SHP77 (cell line): ENCODE data around the gene RPA1.
"Not testable (repeated sequence)": the region's sequence is repeated elsewhere in the genome, so short reads cannot be mapped to it uniquely, and the experiment has no call there.

Source experiments
- DNase-seq, 2 experiments: peaks; one replicate each; lab custom pipeline; 2025; lab: John Stamatoyannopoulos, UW

RPA1 gene

DNA sequence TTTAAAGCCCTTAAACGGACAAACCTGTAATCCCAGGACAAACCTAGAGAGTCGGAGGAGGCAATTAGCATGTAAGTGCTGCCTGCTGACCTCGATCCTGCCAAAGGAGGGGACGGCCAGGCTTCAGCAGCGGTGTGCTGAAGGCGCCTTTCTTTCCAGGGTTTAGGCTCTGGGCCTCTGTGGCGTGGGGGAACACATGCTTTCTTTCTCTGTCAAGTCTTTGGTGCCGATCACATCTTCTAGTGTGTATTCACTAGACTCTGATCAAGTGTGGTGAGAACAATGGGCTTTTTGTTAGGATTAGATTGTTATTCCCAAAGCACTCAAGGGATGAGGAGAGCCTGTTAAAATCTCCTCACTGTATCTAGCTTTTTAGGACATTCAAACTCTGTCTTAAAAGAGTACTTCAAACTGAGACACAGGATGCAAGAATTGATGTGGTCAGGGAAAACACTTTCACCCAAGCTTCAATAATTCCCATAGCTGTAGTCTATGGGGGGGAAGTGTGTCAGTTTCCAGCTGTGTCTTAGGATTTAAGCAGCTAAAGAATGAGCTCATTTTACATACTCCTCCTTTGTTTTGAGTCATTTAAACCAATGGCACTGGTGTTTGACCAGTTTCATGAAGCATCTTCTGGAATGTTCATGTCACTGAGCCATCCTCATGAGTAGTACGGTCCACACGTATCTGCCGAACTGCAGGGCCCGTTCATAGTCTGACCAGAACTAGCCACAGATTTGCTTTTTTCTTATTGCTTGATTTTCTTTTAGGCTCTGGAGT is 51.2 kb downstream of the RPA1 start:
- DNase-seq: no peak

DNA sequence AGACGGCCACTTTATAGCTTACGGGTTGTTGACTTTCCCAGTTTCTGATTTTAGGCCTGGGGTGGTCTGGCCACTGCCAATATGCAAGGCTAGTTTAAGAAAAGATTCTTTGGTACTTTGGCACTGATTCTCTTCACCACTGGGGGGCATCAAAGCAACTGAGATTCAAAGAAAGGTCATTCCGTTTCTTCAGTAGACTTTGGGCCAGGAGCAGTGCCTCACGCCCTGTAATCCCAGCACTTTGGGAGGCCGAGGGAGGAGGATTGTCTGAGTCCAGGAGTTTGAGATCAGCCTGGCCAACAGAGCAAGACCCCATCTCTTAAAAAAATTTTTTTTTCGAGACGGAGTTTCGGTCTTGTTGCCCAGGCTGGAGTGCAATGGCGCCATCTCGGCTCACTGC is 53.0 kb downstream of the RPA1 start:
- peak; percentile 40 to 62 for DNase-seq

DNA sequence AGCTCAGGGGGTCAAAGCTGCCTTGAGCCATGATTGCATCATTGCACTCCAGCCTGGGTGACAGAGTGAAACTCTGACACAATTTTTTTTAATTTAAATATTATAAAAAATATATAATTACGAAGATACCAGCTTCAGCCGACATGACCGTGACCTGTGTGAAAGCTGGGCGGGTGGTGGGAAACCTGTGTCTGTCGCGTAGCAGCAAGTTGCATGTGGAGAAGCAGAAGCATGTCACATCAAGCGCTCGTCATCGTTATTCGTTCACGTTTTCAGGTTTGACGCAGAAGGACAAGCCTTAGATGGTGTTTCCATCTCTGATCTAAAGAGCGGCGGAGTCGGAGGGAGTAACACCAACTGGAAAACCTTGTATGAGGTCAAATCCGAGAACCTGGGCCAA is 53.7 kb downstream of the RPA1 start:
- DNase-seq: no peak

DNA sequence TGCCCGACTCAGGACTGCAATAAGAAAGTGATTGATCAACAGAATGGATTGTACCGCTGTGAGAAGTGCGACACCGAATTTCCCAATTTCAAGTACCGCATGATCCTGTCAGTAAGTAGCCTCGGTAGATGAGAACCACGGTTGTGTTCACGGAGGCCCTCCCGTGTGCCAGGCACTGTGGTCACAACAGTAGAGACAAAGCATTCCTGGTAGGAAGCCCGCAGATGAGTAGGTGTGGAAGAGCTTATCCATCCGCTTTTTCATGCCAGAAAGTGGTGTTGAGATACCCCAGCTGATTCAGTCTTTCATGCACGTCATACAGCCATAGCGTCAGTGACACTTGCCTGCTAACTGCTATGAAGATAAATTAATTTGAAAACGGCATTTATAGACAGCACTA is 58.9 kb downstream of the RPA1 start:
- no peak for DNase-seq

DNA sequence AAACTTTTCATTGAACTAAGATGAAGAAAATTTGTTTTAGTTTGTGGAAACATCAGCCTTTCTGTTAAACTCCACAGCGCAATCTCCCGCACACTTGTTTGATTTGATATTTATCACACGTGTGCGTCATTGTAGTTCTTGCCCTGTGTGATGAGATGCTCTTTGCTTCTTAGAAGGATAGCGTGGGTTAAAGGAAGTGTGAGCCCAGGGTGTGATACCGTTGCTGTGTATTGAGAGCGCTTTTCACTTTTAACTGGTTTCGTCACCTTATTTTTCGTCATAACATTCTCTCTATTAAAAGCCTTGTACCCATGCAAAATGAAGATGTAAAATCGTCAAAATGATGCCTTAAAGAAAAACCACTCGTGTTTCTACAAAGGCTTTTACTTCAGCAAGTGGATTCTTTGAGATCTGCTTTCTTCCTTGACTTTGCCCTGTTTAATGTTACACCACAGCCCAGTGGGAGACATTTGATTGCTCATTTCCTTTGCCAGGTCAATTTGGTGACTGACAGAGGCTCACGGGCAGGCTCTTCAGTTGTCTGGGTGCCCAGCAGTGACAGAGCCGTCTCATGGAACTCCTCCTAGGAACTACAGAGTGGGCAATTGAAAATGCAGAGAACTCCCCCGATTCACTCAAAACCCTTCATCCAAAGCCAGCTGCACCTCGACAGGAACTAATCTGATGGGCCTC is 61.1 kb downstream of the RPA1 start:
- DNase-seq: no peak

DNA sequence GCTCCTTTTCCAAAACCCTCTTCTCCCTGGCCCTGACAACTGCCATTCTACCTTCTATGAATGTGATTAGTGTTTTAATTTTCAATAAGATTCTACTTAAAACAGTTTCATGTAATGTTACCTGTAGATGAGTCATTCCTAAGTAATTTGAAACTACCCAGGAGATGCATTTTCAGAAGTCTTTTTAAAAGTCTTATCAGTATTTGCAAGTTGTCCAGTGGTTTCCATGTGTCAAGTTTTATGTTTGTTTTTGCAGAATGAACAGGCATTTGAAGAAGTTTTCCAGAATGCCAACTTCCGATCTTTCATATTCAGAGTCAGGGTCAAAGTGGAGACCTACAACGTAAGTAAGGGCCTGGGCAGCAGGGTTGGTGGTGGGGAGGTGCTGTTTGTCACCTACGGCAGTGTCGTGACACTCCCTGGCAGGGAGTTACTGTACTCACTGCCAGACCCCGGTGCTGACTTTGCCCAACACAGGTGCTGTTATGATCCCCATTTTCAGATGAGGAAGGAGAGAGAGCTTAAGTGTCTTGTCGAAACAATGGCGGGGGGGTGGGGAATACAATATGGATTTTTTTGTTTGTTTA is 65.0 kb downstream of the RPA1 start:
- DNase-seq: no peak

DNA sequence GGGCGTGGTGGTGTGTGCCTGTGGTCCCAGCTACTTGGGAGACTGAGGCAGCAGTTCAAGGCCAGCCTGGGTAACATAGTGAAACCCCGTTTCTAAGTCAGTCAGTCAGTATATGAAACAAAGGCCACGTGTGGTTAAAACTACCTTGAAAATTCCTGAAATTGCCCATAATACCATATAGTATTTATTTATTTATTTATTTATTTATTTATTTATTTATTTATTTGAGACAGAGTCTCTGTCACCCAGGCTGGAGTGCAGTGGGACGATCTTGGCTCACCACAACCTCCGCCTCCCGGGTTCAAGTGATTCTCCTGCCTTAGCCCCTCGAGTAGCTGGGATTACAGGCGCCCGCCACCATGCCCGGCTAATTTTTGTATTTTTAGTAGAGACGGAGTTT is 65.7 kb downstream of the RPA1 start:
- not testable (repeated sequence) for DNase-seq

DNA sequence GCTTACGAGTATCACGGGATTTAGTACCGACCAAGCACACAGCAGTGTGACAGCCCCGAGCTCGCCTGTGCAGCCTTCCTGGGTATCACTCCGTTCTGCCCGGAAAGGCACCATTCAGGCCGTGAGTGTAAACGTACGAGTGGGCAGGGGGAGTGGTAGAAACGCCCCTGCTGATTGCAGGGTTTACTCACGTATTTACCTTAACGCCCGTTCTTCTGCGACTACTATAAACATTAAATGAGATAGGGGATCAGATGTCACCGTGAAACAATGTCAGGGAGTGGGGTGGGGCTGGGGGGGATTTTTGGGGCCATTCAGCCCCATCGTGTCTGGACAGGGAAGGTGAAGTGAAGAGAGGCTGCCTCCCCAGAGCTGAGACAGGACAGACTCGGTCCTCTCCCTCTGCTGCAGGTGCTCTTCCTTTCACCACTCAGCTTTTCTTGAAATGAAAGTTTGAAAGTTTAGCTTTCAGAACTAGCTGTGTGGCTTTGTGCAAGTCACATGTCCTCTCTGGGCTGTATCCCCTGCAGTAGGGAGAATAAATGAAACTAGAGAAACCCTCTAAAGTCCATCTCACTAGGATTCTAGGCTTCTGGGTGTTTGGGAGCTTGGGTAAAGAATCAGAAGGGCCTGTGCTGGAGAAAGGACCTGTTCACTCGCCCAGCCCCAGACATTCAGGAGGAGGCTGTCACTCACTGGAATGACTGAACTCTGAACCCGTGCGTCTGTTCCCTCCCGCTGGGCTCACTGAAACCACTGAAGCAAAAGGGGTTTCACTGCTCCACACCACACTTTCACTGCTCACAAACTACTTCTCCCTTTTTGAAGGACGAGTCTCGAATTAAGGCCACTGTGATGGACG is 66.7 kb downstream of the RPA1 start:
- DNase-seq: no peak

DNA sequence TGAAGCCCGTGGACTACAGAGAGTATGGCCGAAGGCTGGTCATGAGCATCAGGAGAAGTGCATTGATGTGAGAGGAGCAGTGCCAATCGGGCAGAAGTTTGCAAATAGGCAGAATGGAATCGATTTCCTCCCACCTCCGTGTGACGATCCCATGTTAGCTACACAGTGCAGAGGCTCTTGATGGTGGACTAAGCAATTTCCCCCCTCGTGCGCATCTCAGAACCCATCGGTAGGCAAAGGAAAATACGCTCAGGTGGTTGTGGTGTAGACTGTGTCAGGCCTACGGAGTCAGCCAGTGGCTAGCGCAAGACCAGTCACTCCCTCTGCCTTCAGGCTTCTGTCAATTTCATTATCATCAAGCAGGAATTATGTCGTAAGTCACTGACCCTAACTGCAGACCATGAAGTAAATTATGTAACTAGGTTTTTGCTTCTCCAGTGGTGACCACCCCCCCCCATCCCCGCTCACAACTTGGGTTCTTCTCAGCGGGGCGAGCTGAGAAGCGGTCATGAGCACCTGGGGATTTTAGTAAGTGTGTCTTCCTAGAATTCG is 67.4 kb downstream of the RPA1 start:
- DNase-seq: no peak

DNA sequence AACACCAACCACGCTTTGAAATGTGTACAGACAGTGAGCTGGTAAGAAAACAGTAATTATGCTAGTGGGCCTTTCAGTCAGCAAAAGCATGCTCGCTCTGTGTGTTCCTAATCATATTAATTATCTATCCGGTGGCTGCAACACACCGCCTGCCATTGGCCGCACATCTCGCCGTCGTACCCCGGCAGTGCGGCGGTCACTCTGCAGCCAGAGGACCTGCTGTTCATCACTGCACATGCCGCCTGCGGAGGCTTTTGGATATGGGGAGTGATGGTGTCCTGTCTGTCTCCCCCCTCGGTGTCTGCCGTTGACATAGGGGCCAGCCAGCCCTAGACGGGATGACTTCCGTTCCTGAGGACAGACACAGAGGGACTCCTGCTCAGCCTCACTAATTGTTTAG is 68.5 kb downstream of the RPA1 start:
- DNase-seq: no peak

DNA sequence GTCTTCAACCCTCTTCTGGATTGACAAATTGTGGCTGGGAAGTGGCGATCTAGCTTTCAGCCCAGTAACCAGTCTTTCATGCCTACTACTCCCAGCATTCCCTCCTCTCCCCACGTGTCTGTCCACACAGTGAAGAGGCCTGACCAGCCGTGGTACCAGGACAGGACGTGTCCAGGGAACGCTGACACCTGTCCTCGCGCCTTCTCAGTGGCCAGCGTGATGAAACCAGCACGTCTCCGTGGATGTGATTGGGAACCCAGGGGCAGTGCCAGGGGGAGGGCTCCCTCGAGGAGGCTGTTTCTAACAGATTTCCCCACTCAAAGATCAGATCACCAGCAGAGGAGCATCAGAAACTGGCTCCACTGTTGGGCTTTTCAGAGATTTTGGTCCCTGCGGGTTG is 69.1 kb downstream of the RPA1 start:
- DNase-seq: no peak

DNA sequence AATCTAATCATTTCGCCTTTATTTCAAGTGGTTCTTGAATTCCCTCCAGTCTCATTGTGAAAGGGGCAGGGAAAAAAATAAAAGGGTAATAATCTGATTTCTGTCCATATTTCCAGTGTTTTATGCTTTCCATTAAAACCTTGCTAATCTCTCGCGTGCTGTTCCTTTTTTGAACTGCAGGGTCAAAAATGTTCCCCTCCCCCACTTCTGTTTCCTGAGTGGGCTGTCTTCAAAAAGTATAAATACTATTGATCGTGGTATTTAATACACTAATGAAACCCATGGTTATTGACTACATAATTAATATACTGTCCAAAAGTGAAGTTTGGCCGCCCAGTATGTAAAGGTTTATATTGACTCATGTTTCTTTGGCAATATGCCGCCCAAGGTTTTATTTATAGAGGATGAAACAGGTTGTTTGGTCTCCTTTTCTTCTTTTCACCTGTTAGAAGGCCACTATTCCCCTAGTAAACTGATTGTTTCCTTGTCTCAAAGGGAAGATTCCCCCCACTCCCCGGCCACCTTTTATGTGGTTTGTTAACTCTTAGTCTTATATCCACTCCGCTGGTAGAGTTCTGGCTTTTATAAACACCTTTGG is 69.7 kb downstream of the RPA1 start:
- DNase-seq: no peak

DNA sequence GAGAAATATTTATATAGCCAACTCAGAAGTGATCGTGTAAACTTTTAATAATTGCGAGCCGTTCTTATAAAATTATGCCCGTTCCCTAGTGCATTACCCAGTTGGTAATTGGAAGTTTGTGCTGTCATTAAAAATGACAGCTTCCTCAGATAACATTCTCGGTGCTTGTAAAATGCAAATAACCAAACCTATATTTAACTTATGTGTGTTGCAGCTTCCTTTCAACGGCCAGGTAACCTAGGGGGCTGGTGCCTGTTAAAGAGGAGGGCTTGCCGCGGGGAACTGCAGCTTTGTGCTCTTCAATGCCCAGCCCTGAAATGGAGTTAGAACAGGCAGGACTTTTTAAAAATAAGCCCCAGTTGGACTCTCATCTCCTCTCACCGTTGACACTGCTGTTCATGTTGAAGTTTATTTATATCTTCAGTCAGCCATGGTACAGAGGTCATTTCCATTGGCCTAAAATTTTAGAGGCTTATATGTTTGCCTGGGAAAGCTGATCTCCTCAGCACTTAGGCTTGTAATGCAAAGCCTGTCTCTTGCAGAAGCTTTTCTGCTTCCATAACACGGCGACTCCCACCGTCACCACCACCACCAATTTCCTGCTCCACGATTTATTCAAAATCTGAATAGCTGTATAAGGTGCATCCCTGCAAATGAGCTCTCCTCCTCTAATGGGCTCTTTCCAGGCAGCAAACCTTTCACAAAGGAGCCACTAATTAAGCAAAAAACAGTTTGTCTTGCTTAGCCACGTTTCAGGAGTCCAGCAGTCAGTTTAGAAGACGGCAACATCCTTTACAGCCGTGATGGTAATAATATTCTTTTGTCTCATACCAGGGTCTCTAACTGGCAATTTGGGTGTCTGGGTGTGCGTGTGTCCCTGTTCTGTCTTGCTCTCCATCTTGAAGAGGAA is 74.7 kb downstream of the RPA1 start:
- no peak for DNase-seq

DNA sequence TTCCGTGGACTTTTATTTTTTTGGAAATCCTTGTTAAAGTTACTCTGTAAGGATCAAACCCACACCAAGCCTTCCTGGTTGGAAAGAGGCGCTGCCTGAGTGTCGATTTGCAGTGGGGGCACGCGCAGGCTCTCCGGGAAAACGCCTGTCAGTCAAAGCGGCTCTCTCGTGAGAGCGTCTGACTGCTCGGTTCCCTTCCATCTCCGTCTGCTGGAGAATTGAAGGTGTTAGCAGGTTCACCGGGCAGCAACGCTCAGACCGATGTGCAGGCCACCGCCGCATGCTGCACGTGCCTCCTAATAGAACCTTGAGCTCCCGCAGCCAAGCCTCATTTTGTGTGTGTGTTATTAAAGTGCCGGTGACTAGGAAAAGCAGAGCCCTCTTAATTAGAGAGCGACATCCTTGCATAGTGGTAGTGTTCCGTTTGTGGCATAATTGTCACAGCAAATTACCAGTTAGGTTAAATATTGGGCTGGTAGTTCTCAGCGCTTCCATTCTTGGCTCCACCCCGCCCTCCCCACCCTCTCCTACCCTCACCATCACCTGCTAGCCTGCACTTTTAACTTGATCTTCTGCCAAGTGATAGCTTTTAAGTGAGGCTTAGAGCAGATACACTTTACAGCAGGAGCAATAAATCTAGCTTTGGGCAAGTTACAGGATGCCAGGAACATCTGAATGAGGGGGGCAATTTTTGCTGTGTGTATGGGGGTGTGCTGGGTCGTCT is 75.5 kb downstream of the RPA1 start:
- peak; percentile 82 to 85 for DNase-seq

DNA sequence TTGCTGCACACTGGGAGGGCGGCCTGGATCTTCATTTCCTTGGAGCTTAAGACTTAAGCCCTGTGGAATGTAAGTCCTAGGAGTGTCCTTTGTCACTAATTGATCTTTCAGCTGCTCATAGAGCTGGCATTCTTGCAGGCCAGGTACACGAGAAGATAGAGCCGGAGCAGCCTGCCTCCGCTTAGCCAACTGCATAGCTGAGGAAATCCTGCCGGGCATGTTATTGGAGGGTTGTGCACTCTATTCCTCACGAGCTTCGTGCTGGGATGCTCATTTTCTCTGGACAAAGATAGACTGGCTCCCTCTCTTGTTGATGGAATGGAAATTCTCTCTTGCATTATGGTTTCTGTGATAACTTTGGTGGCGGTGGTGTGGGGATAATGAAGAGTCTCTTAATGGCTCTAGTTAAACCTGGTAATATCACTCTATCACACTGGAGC is 76.9 kb downstream of the RPA1 start:
- DNase-seq: no peak

DNA sequence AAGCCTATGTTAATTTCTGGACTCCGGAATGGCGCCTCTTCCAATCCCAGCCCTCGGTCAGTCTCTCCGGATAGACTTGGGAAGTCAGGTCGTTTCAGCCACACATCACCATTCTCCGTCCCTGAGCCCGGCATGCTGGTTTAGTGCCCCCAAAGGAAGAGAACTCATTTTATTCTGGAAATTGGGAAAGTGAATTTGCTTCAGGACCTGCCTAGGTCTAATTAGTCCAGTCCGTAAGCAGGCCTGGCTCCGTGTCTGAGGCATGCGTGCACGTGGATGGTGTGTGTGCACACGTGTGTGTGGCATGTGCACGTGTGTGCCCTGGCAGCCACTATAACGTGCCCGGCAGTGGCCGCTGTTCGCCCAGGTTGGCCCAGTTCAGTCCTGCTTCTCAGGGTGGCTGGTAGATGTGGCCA is 77.4 kb downstream of the RPA1 start:
- DNase-seq: no peak

DNA sequence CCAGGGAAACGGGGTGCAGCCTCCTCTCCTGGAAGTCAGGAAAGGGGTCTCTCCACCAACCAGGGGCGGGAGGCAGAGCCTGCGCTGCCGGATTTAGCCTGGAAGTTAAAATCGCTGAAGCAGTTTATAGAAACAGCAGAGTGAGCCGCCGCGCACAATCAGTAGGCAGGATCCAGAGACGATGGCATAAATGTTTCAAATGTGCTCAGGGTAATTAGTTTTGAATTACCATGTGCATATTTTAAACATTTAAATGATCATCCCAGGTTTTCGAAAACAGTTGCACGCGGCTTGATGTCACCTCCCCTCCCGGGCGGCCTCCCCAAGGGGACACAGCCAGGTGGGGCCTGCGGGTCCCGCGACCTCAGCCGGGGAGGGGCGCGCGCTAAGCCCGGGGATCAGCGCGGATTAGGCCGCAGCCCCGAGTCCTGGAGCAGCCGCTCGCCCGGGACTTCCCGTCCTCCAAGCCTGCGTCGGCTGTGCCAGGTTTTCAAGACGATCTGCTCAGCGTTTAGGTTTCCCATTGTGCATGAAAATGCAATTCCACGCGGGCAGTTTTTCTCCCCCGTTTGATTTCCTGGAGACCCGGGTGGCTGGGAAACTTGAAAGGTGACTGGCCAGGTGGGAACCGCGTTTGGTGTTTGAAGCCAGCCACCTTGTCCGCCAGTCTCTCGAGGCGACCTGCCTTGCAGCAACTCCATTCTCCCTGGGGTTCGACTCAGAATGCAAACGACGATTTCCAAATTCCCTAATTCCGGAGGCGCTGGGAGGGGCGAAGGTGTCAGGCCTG is 78.3 kb downstream of the RPA1 start:
- DNase-seq: no peak

DNA sequence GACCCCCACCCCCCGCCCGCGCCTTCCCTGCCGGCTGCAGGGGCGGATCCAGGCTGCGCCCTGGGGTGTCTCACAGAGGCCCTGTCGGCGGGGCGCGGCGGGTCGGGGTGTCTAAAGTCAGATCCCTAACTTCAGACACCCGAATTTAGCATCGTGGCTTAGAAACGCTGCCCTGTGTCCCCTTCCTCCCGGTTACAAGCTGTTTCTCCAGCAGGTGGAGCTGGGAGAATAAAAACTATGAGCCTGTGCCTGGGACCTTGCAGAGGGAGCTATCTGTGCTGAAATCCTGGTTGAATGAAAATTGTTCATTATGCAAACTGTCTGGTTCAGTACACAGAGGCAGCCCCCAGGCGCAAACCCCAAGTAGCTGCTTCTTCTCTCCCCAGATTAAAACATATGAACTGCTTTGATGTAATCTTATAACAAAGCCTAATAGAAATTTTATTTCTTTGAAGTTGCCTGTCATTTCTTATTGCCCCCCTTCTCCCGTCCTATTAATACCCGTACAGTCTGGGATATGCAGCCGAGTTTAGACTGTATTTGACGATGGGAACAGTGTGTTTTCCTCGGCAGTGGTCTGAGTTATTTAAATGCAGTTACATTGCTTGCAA is 79.0 kb downstream of the RPA1 start:
- DNase-seq: peak; percentile 85 to 88

DNA sequence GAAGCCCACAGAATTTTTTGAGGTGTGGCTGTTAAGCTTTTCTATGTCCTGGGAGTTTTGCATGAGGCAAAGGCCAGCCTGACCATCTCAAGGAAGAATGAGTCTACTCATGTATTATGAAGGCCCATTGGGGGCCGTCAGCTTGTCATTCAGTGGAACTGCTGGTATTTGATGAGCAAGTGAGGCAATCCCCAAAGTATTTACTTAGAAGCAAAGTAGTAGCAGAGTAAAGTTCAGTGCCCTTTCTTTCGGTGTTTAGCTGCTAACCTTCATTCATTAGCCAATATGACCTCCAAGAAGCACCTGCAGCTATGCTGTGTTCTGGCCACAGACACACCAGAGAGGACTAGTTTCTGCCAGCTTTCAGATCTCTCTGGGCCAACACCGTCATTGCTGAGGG is 80.2 kb downstream of the RPA1 start:
- no peak for DNase-seq
